ENCODE results near the gene VWF. TPM values are rescaled to one million over a fixed set of nuclear protein-coding genes. Genes with fewer than 3 reads are reported as not detected.

The VWF gene
- total RNA-seq, 2 donors from 2014 or later: 248 to 476 TPM

GRCh38 chr12:5907807-5908206 lies 216.7 kb downstream of the VWF start:
- H3K27me3 Mint-ChIP-seq (ENCODE audit: insufficient read depth): no peaks in the 10 kb centered on the region

DNA sequence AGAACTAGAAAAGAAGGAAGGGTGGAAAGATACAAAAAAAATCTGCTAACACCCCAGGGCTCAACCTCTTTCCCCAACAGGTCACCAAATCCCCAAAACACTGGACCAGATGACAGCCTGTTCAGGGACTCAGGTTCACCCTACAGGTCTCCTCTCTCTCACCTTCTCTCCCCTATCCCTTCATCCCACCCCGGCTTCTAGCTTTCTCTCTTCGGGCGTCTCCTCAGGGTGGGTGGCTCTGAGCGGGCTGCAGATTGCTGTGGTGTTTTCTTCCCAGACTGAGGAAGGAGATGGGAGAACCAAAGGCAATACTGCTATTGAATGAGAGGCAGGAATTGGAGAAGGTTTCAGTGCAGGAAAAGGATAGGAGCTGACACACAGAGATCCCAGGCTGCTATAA lies 218.7 kb downstream of the VWF start:
- H3K9ac ChIP-seq (ENCODE audit: extremely low read depth, low read length, poor library complexity, severe bottlenecking): no peak overlapping the region
- Mint-ChIP-seq H3K27me3 (ENCODE audit: insufficient read depth) (no peaks in the 10 kb centered on the region), H3K9me3 (no peaks in the 10 kb centered on the region), H3K36me3 (ENCODE audit: low read depth) (peaks cover 24% of the 10 kb centered on the region), H3K4me3 (no peak overlapping the region), H3K4me1 (peaks cover 22% of the 10 kb centered on the region), H3K27ac (no peak overlapping the region)
- H3K4me3 ChIP-seq (ENCODE audit: low read length): no peak overlapping the region
- no peaks in the 10 kb centered on the region for H3K9me3 ChIP-seq (ENCODE audit: control insufficient read depth, low read length)
- no peaks in the 10 kb centered on the region for H3K4me1 ChIP-seq (ENCODE audit: control insufficient read depth, insufficient read depth, low read length)
- 95% methylated on average over 4 of the region's 4 CpGs; no CpG with 5 or more reads in 1 of the 2 experiments for WGBS, 2 experiments (ENCODE audit: insufficient coverage in 1 of 2, insufficient read length in 1 of 2)
- TF ChIP-seq, protein P1, sequence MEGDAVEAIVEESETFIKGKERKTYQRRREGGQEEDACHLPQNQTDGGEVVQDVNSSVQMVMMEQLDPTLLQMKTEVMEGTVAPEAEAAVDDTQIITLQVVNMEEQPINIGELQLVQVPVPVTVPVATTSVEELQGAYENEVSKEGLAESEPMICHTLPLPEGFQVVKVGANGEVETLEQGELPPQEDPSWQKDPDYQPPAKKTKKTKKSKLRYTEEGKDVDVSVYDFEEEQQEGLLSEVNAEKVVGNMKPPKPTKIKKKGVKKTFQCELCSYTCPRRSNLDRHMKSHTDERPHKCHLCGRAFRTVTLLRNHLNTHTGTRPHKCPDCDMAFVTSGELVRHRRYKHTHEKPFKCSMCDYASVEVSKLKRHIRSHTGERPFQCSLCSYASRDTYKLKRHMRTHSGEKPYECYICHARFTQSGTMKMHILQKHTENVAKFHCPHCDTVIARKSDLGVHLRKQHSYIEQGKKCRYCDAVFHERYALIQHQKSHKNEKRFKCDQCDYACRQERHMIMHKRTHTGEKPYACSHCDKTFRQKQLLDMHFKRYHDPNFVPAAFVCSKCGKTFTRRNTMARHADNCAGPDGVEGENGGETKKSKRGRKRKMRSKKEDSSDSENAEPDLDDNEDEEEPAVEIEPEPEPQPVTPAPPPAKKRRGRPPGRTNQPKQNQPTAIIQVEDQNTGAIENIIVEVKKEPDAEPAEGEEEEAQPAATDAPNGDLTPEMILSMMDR (conservative IDR thresholded peaks at IDR 0.05): no peak
- DNase-seq: peak; percentile 31
- no peak overlapping the region for H3K27ac ChIP-seq (ENCODE audit: low read depth, low read length)
- no peaks in the 10 kb centered on the region for H3K36me3 ChIP-seq (ENCODE audit: control insufficient read depth, insufficient read depth, low read length)
- H3K27me3 ChIP-seq (ENCODE audit: control insufficient read depth, insufficient read depth, low read length, poor library complexity, severe bottlenecking): no peaks in the 10 kb centered on the region

More at GRCh38 chr12:5907807-5908206, 216.7 kb downstream of the VWF start:
- H3K36me3 ChIP-seq (ENCODE audit: control insufficient read depth, insufficient read depth, low read length): no peaks in the 10 kb centered on the region
- Mint-ChIP-seq H3K4me1 (peaks cover 18% of the 10 kb centered on the region), H3K9me3 (no peaks in the 10 kb centered on the region), H3K4me3 (no peak overlapping the region), H3K36me3 (ENCODE audit: low read depth) (peaks cover 15% of the 10 kb centered on the region), H3K27ac (no peak overlapping the region)
- H3K27ac ChIP-seq (ENCODE audit: low read depth, low read length): no peak overlapping the region
- 87 to 90% methylated on average over 7 to 10 of the region's 10 CpGs for WGBS, 2 experiments (ENCODE audit: insufficient coverage in 1 of 2, insufficient read length in 1 of 2)
- TF ChIP-seq, protein P1 (conservative IDR thresholded peaks at IDR 0.05): no peak
- no peak overlapping the region for H3K9ac ChIP-seq (ENCODE audit: extremely low read depth, low read length, poor library complexity, severe bottlenecking)
- no peaks in the 10 kb centered on the region for H3K4me1 ChIP-seq (ENCODE audit: control insufficient read depth, insufficient read depth, low read length)
- no peaks in the 10 kb centered on the region for H3K27me3 ChIP-seq (ENCODE audit: control insufficient read depth, insufficient read depth, low read length, poor library complexity, severe bottlenecking)
- H3K9me3 ChIP-seq (ENCODE audit: control insufficient read depth, low read length): no peaks in the 10 kb centered on the region
- peak; percentile 43 for DNase-seq
- H3K4me3 ChIP-seq (ENCODE audit: low read length): no peak overlapping the region

DNA sequence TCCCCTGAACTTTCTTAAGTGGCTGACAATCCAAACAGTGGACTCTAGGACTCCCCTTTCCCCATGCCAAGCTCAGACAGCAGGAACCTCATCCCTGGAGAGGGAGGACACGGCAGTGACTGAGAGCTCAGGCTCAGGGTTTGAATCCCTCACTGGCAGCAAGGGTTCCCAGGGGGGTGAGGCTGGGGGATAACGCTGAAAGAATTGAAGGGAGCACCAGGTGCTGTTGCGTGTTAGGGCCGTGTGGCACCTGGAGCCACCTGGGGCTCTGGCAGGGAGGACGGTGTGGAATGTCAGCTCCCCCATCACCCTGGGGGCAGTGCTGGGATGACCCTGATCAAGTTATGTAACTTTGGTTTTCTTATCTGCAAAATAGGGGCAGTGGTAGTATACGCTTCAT lies 219.5 kb downstream of the VWF start:
- H3K9me3 ChIP-seq (ENCODE audit: control insufficient read depth, low read length): no peaks in the 10 kb centered on the region
- peak overlapping the region; percentile 73 for H3K27ac Mint-ChIP-seq
- no peaks in the 10 kb centered on the region for H3K27me3 ChIP-seq (ENCODE audit: control insufficient read depth, insufficient read depth, low read length, poor library complexity, severe bottlenecking)
- no peak for DNase-seq
- TF ChIP-seq, protein P1 (conservative IDR thresholded peaks at IDR 0.05): no peak
- no peak overlapping the region for H3K4me3 Mint-ChIP-seq
- peaks cover 28% of the 10 kb centered on the region for H3K36me3 Mint-ChIP-seq (ENCODE audit: low read depth)
- 84 to 100% methylated on average over 4 to 5 of the region's 6 CpGs for WGBS, 2 experiments (ENCODE audit: insufficient coverage in 1 of 2, insufficient read length in 1 of 2)
- no peaks in the 10 kb centered on the region for H3K27me3 Mint-ChIP-seq (ENCODE audit: insufficient read depth)
- no peaks in the 10 kb centered on the region for H3K4me1 ChIP-seq (ENCODE audit: control insufficient read depth, insufficient read depth, low read length)
- no peak overlapping the region for H3K9ac ChIP-seq (ENCODE audit: extremely low read depth, low read length, poor library complexity, severe bottlenecking)
- peaks cover 22% of the 10 kb centered on the region for H3K4me1 Mint-ChIP-seq
- H3K4me3 ChIP-seq (ENCODE audit: low read length): no peak overlapping the region
- no peaks in the 10 kb centered on the region for H3K36me3 ChIP-seq (ENCODE audit: control insufficient read depth, insufficient read depth, low read length)
- no peak overlapping the region for H3K27ac ChIP-seq (ENCODE audit: low read depth, low read length)
- H3K9me3 Mint-ChIP-seq: no peaks in the 10 kb centered on the region
